Stimulated activated CD8-positive, alpha-beta memory T cell treated with anti-CD3 and anti-CD28 coated beads, Interleukin-15, amount 100 ng/mL, for 24 hours (primary cell): ENCODE measurements around the gene TRIM62.
A peak's percentile ranks its signal among the peaks of the same experiment; 100 is the strongest.
"Not testable (repeated sequence)": the region's sequence is repeated elsewhere in the genome, so short reads cannot be mapped to it uniquely, and the experiment has no call there.

ENCODE experiments used
- DNase-seq: peaks from one replicate; pipeline ENCODE4 v3.0.0-alpha.2; 2020; ENCODE audit warnings: low read depth

The TRIM62 gene

GRCh38 chr1:33158366-33158765, 23.5 kb downstream of the TRIM62 start:
- no peak for DNase-seq

GRCh38 chr1:33157131-33157530, 24.7 kb downstream of the TRIM62 start:
- DNase-seq: no peak

DNA sequence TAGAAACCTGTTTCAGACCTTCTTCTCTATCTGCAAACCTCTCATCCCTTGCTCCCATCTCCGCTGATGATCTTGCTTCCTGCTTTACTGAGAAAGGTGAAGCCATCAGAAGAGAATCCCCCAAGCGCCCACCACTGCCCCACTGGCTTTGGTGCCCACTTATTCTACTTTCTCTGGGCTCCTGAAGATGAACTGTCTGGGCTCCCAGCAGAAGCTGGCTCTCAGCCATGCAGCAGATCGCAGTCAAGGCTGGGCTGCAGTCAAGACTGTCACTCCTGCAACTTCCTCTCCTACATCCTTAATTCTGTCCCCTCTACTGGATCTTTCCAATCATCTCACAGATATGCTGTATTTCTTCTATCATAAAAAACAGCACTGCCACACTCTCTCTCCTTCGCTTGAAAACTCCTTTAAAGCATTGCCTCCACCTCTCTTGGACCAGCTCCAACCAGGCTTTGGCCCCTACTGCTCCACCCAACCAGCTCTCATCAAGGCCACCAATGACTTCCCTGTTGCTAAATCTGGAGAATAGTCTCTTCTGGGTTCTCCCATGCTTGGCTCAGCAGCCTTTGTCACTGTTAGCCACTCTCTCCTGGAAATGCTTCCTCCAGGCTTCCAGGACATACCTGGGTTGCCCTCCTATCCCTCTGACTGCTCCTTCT, 25.8 kb downstream of the TRIM62 start:
- no peak for DNase-seq

DNA sequence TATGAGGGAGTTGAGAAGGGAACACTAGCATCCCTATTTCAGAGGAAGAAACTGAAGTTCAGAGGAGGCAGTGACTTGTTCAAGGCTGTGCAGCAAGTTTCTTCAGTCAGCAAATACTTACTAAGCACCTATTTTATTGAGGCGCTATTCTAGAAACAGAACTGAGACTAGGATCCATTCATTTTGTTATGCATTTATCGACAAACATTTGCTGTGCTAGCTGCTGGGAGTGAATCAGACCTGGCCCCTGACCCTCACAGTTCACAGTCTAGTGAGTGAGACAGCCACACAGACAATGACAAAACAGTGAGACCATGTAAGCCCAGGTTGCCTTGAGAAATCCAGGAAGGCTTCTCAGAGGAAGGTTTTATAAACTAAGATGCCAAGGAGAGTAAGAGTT, 28.2 kb downstream of the TRIM62 start:
- DNase-seq: no peak

GRCh38 chr1:33152685-33153432, 29.0 kb downstream of the TRIM62 start:
- no peak for DNase-seq

- DNase-seq: no peak
These were observed 30.7 kb downstream of the TRIM62 start for GRCh38 chr1:33151116-33151515.

DNA sequence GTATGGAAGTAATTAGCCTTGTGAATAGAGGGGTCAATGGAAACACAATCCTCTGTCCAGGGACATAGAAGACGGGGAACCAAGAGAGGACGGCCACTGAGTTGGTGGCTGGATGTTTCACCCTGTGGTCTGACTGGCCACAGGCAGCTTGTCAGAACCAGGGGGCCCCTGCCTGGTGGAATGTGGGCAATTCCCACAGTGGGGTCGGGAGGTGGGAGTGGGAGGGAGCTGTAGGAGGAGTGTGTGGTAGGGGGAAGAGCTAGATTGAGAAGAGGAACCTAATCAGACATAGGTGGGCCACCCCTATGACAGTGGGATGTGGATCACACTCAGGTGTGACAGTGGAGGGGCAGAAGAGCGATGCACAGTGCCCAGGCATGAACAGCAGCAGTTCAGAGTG, 31.3 kb downstream of the TRIM62 start:
- DNase-seq: no peak

DNA sequence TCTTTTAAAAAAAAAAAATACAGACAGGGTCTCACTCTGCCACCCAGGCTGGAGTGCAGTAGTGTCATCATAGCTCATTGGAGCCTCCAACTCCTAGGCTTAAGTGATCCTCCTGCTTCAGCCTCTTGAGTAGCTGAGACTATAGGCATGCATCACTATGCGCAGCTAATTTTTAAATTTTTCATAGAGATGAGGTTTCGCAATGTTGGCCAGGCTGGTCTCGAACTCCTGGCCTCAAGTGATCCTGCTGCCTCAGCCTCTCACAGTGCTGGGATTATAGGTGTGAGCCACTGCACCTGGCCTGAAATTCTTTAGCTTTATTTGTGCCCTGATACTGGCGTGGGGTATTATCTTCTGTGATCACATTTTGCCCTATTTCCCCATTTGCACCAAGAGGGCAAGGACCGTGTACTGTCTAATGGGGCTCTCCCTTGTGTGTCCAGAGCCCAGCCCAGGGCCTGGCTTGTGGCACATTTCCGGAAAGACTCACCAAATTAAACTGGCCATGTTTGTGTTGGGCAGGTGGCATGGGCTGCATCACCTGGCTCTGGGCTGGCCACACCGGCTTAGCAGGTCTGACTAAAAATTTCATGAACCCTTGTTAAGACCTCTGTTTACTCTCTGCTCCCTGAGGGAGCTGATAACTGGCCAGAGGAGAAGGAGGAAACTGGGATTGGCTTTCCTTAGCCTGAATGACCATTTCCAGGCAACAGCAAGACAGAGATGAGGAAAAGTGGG, 32.2 kb downstream of the TRIM62 start:
- DNase-seq: no peak

DNA sequence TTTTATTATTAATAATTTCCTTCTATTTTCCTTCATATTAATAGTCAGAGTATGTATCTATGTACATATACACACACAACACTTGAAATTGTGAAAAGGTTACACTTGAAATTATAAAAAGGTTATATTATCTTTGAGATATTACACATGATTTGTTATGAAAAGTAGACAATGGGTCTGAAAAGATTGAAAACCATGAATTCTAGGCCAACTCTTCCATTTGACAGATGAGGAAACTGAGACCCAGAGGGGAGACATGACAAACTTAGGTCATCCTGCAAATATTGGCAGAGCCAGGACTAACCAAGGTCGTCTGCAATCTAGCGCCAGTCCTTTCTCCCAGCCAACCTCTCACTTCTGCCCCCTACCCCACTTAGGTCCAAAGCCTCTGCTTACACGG, 33.2 kb downstream of the TRIM62 start:
- no peak for DNase-seq

GRCh38 chr1:33147997-33148314, 33.9 kb downstream of the TRIM62 start:
- DNase-seq: no peak

DNA sequence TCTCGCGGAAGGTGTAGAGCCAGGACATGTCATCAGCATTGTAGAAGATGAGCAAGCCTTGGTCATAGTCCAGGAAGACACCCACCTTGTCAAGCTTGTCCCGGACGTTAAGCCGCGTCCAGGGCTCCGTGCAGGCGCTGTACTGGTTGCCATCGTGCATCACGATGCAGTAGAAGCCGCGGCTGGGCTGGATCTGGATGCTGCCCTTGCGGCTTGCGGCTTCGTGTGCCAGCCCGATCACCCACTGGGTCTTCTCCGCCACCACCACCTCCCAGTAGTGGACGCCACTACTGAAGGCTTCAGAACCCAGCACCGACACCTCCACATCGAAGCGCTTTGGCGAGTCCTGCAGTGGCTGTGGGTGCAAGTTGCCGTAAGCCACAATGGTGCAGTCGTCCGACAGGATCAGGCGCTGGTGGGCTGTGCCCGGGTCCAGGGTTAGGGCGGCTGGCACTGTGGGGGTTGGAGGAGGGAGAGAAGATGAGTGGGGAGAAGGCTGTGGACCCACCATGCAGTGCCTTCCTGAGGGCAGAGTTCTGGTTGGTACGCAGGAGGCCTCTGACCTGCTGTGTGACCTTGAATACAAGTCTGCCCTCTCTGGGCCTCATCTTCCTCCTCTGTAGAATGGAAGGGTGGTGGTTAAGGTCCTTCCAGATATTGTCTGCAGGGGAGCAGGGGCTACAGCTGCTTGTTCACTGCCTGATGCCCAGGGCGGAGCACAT, 34.4 kb downstream of the TRIM62 start:
- DNase-seq: no peak

DNA sequence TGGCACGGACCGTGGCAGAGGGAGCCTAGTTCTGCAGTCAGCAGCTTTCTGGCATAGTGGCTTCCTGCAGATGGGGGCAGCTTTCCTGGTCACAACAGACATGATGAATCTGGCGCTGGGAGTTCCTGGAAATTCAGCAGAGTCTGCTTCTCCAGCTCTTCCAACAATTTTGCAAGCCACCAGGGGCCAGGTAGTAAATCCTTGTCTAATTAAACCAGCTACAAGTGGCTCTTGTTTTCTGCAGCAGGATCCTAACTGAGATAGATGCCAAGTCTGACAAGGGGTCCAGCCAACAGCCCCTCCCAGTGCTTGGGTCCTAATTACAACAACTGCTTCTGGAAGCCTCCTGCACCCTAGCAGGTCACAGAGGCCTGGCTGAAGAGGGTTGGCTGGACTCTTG, 35.8 kb downstream of the TRIM62 start:
- no peak for DNase-seq

GRCh38 chr1:33143698-33144097, 38.1 kb downstream of the TRIM62 start:
- DNase-seq: no peak

DNA sequence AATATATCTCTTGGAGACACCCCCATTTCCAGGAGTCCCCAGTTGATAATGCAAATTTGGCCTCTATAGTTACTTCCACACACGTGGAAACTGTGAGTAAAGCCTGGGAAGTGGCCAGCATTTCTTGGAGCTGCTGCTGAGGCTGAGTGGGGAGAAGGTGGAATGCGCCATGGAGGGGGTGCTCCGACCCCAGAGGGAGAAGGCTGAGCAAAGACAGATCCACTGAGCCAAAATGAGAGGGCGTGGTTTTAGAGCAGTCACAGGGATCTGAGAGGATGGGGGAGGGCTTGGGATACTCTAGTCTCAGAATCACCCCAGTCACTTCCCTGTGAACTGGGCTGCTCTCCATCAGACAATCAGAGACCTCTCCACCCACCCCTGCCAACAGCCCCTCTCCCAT, 38.7 kb downstream of the TRIM62 start:
- DNase-seq: no peak

DNA sequence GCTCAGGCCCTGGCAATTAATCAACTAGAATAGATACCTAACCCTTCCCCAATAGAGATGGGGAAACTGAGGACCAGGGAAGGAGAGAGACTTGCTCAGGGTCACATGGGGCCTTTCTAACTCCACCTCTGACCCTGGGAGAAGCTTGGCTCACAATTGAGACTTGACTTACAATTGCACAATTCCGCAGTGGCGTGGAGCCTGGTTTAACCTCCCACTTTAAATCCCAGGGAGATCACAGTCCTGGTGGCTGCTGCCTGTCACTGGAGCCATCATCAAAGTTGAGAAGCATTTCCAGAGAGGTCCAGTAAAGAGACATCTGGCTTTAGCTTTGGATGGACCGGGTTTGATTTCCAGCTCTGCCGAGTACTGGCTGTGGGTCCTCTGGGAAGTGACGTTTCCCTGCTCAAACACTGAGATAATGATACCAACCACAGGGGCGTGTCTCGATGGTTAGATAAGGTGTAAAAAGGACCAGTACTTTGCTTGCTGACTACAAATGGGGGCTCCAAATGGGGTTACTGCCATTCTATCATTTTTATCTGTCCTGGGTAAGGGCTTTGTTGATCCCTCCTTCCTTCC, 39.3 kb downstream of the TRIM62 start:
- no peak for DNase-seq

GRCh38 chr1:33141781-33142180, 40.1 kb downstream of the TRIM62 start:
- DNase-seq: no peak

GRCh38 chr1:33141216-33141615, 40.6 kb downstream of the TRIM62 start:
- no peak for DNase-seq

DNA sequence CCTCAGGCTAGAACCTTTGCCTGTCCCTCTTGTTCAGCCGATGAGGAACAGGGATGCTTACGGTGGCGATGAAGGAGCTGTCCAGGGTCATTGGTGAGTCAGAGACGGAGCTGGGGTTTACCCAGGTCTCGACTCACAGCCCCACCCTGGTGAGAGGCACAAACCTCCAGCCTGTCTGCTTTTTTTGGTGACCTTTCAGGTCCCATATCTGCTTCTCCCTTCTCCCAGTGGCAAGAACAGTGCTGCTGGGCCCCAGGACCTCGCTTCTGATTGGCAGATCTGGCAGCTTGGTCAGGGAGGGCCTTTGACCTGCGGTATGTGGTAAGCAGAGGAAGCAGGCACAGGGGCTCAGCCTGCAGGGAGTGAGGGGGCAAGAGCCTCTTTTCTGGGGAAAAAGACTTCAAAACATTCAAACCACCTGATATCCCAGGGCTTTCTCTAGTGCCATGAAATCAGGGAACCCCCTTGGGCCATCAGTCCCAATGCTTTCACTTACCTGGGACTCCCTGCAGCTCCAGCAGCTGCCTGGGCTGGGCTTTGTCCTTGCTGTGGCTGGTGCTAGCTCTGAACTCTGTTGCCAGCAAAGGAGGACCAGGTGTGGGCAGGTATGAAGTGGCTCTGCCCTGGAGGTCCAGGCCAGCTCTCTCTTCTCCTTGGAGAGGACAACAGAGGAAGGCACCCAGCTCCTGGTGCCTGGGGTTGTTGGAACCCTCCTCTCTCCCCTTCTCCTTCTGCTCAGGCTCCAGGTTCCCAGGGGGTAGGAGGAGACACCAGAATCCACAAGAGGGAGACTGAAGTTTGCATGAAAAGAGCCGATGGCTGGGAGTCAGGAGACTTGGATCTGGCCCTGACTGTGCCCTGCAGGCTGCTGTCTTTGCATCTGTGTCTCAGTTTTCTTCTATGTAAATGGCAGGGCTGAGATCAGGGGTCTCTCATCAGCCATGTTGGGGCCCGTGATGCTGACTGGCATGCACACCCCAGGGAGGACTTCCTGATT, 41.4 kb downstream of the TRIM62 start:
- no peak for DNase-seq

GRCh38 chr1:33137800-33138199, 44.0 kb downstream of the TRIM62 start:
- peak; percentile 13 for DNase-seq

GRCh38 chr1:33136041-33136440, 45.8 kb downstream of the TRIM62 start:
- DNase-seq: not testable (repeated sequence)

GRCh38 chr1:33133478-33134105, 48.3 kb downstream of the TRIM62 start:
- DNase-seq: no peak
